Adrenal gland (tissue), 5 donors: Measurements from ENCODE around the gene PBX2.

ENCODE experiments used
- CTCF ChIP-seq, 6 experiments: fragments of 450-650 bp in 4 of 6; fragments of 200-600 bp in 2 of 6; sonication (generic) in 1 of 6; IDR thresholded peaks; 1 replicate in 5 of 6; 2 replicates in 1 of 6; pipeline versions ENCODE4 v1.5.1 to v1.8.0; 2016 to 2021; ENCODE audit warnings: antibody characterized with exemption in 6 of 6, mild to moderate bottlenecking in 2 of 6, moderate library complexity in 1 of 6
- POLR2A ChIP-seq, 2 donors: fragments of 450-650 bp; IDR thresholded peaks; one replicate each; pipeline ENCODE4 v1.6.1; 2017; ENCODE audit warnings: antibody characterized with exemption in 2 of 2, mild to moderate bottlenecking in 2 of 2, moderate library complexity in 1 of 2
- donor health status: DM: no; HTN: no; CAD: no.

GRCh38 chr6:32137454-32137853 is 52.5 kb downstream of the PBX2 start:
- no peak for TF ChIP-seq CTCF (IDR thresholded peaks at IDR 0.05)
- no peak for TF ChIP-seq POLR2A (IDR thresholded peaks at IDR 0.05)
